ENCODE results near the gene FAM83C. TPM values are rescaled to one million over a fixed set of nuclear protein-coding genes. Genes with fewer than 3 reads are reported as not detected.
"Not testable (repeated sequence)": the region's sequence is repeated elsewhere in the genome, so short reads cannot be mapped to it uniquely, and the experiment has no call there.

FAM83C gene
- total RNA-seq, 1 experiment from 2014 or later: not detected

GRCh38 chr20:35317416-35318210 is 25.4 kb upstream of the FAM83C start:
- intact Hi-C loops (cut with micrococcal nuclease): loop anchor here (2.0 kb wide), 1 partner anchor 13 kb away; no protein-coding TSS in a partner anchor
- Histone ChIP-seq H2AFZ (ENCODE audit: low read length) (no peak overlapping the region), H3K27me3 (ENCODE audit: low read length) (no peaks in the 10 kb centered on the region), H3K4me2 (ENCODE audit: low read length) (peak overlapping the region; percentile 64), H3K36me3 (ENCODE audit: low read depth, low read length) (no peaks in the 10 kb centered on the region), H3K27ac (ENCODE audit: low read length) (peak overlapping the region; percentile 95), H3K79me2 (ENCODE audit: low read length) (0 out of 2 replicates have a peak, but pooled peaks cover 8% of the 10 kb centered on the region), H3K9me2 (replicated peaks; ENCODE audit: low read length) (no peaks in the 10 kb centered on the region), H3K9me3 (ENCODE audit: low read length) (no peaks in the 10 kb centered on the region), H3K4me1 (ENCODE audit: insufficient read depth, low read length) (peaks cover 73% of the 10 kb centered on the region), H3K9ac (ENCODE audit: low read length) (peak overlapping the region; percentile 76), H4K20me1 (ENCODE audit: low read length) (no peaks in the 10 kb centered on the region), H3K4me3 (ENCODE audit: low read length) (no peak overlapping the region), H3F3A (ENCODE audit: low read length, unreplicated experiment) (peaks cover 6% of the 10 kb centered on the region)
- POLR2A ChIA-PET (ENCODE audit: unreplicated experiment): interaction anchor here (1.0 to 1.1 kb wide), 2 partner anchors 9 to 40 kb away, joined by 6 to 8 read pairs; partner anchors contain the start of gene MMP24OS
- no TSS peak for BruUV-seq (replicated peaks)
- CTCF ChIA-PET: interaction anchor here (0.9 to 2.3 kb wide), 3 partner anchors 11 to 14 kb away, joined by 3 to 19 read pairs (median 4); no protein-coding TSS in a partner anchor
- ATAC-seq (no peak), DNase-seq (no peak)
- TF ChIP-seq, protein P1, sequence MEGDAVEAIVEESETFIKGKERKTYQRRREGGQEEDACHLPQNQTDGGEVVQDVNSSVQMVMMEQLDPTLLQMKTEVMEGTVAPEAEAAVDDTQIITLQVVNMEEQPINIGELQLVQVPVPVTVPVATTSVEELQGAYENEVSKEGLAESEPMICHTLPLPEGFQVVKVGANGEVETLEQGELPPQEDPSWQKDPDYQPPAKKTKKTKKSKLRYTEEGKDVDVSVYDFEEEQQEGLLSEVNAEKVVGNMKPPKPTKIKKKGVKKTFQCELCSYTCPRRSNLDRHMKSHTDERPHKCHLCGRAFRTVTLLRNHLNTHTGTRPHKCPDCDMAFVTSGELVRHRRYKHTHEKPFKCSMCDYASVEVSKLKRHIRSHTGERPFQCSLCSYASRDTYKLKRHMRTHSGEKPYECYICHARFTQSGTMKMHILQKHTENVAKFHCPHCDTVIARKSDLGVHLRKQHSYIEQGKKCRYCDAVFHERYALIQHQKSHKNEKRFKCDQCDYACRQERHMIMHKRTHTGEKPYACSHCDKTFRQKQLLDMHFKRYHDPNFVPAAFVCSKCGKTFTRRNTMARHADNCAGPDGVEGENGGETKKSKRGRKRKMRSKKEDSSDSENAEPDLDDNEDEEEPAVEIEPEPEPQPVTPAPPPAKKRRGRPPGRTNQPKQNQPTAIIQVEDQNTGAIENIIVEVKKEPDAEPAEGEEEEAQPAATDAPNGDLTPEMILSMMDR (conservative IDR thresholded peaks at IDR 0.05; ENCODE audit: low read depth, low read length): no peak
- TF ChIP-seq EZH2 (IDR thresholded peaks at IDR 0.05; ENCODE audit: low read length, unreplicated experiment) (no peak), EZH2phosphoT487 (IDR thresholded peaks at IDR 0.05; ENCODE audit: borderline replicate concordance, low read length) (no peak)

- H3K4me2 ChIP-seq (ENCODE audit: low read length): no peak overlapping the region
- H3K9me2 ChIP-seq (replicated peaks; ENCODE audit: low read length): no peaks in the 10 kb centered on the region
- no peaks in the 10 kb centered on the region for H3K9me3 ChIP-seq (ENCODE audit: low read length)
- no TSS peak for BruUV-seq (replicated peaks)
- H4K20me1 ChIP-seq (ENCODE audit: low read length): no peaks in the 10 kb centered on the region
- no peak overlapping the region for H3K9ac ChIP-seq (ENCODE audit: low read length)
- intact Hi-C loops (cut with micrococcal nuclease): no loop called here
- ATAC-seq (no peak), DNase-seq (peak; percentile 31)
- no peak overlapping the region for H3K4me3 ChIP-seq (ENCODE audit: low read length)
- POLR2A ChIA-PET (ENCODE audit: unreplicated experiment): no interaction called here
- H3F3A ChIP-seq (ENCODE audit: low read length, unreplicated experiment): peaks cover 11% of the 10 kb centered on the region
- H3K4me1 ChIP-seq (ENCODE audit: insufficient read depth, low read length): peaks cover 86% of the 10 kb centered on the region
- H2AFZ ChIP-seq (ENCODE audit: low read length): no peak overlapping the region
- no peaks in the 10 kb centered on the region for H3K36me3 ChIP-seq (ENCODE audit: low read depth, low read length)
- H3K27me3 ChIP-seq (ENCODE audit: low read length): no peaks in the 10 kb centered on the region
- H3K79me2 ChIP-seq (ENCODE audit: low read length): 0 out of 2 replicates have a peak, but pooled peaks cover 8% of the 10 kb centered on the region
- CTCF ChIA-PET: no interaction called here
- no peak for TF ChIP-seq EZH2 (IDR thresholded peaks at IDR 0.05; ENCODE audit: low read length, unreplicated experiment)
- TF ChIP-seq, protein P1 (conservative IDR thresholded peaks at IDR 0.05; ENCODE audit: low read depth, low read length): no peak
- 0 out of 2 replicates have a peak overlapping the region, but pooled peaks have one; percentile 0 for H3K27ac ChIP-seq (ENCODE audit: low read length)
These were observed 23.9 kb upstream of the FAM83C start for GRCh38 chr20:35316086-35316485.

DNA sequence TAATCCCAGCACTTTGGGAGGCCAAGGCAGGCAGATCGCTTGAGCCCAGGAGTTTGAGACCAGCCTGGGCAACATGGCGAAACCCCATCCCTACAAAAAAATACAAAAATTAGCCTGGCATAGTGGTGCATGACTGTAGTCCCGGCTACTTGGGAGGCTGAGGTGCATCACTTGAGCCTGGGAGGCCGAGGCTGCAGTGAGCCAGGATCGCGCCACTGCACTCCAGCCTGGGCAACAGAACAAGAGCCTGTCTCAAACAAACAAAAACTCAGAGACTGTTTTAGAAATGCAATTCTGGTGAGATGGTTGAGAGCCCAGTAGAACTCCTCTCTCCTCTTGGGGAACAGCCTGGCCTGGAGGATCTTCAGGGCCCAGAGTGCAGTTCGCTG is 23.4 kb upstream of the FAM83C start:
- DNase-seq; intact Hi-C loops (cut with micrococcal nuclease); H3K79me2 ChIP-seq (ENCODE audit: low read length); H3K4me3 ChIP-seq (ENCODE audit: low read length); H3K4me2 ChIP-seq (ENCODE audit: low read length); H2AFZ ChIP-seq (ENCODE audit: low read length); H3K9ac ChIP-seq (ENCODE audit: low read length); POLR2A ChIA-PET (ENCODE audit: unreplicated experiment); H3K27me3 ChIP-seq (ENCODE audit: low read length); H3K9me3 ChIP-seq (ENCODE audit: low read length); ATAC-seq; BruUV-seq (replicated peaks); CTCF ChIA-PET; H4K20me1 ChIP-seq (ENCODE audit: low read length); H3K9me2 ChIP-seq (replicated peaks; ENCODE audit: low read length); H3K36me3 ChIP-seq (ENCODE audit: low read depth, low read length): not testable (repeated sequence)
- Histone ChIP-seq H3F3A (ENCODE audit: low read length, unreplicated experiment) (peaks cover 11% of the 10 kb centered on the region), H3K4me1 (ENCODE audit: insufficient read depth, low read length) (peaks cover 85% of the 10 kb centered on the region), H3K27ac (ENCODE audit: low read length) (0 out of 2 replicates have a peak overlapping the region, but pooled peaks have one; percentile 0)
